Thoracic aorta (tissue), 2 donors: Measurements from ENCODE around the gene ZC3H18. TPM values are rescaled to one million over a fixed set of nuclear protein-coding genes. Genes with fewer than 3 reads are reported as not detected.

Source experiments
- ATAC-seq: fragments of 150-250 bp; one replicate; pipeline ENCODE4 v1.8.0; 2017; ENCODE audit warnings: low read depth; ENCODE audit not compliant: insufficient number of reproducible peaks, low FRiP score
- DNase-seq: peaks from one replicate; pipeline ENCODE4 v3.0.0-alpha.2; 2020; ENCODE audit warnings: low spot score
- H3K27ac ChIP-seq, 2 donors: fragments of 200-600 bp; sonication (generic); 1 replicate in 1 of 2; 2 replicates in 1 of 2; pipeline ENCODE4 v1.5.1; 2016; ENCODE audit warnings: mild to moderate bottlenecking in 2 of 2, moderate library complexity in 2 of 2
- H3K27me3 ChIP-seq: fragments of 200-600 bp; sonication (generic); replicated peaks from 2 replicates; pipeline ENCODE4 v1.6.0; 2016; ENCODE audit warnings: mild to moderate bottlenecking; ENCODE audit not compliant: insufficient read depth
- H3K36me3 ChIP-seq: fragments of 200-600 bp; sonication (generic); one replicate; pipeline ENCODE4 v1.5.1; 2016
- H3K4me1 ChIP-seq, 2 donors: fragments of 200-600 bp; sonication (generic); 1 replicate in 1 of 2; 2 replicates in 1 of 2; pipeline versions ENCODE4 v1.5.1 to v1.6.0; 2016; ENCODE audit warnings: low read depth in 2 of 2, mild to moderate bottlenecking in 1 of 2; ENCODE audit not compliant: control insufficient read depth in 1 of 2
- H3K4me3 ChIP-seq: fragments of 200-600 bp; sonication (generic); 2 replicates; pipeline ENCODE4 v1.5.1; 2016; ENCODE audit warnings: mild to moderate bottlenecking
- H3K9me3 ChIP-seq: fragments of 200-600 bp; sonication (generic); 2 replicates; pipeline ENCODE4 v1.5.1; 2016
- total RNA-seq, 2 donors: library from RNA; depleted of rRNA; stranded (reverse); fragments of >200 nt; gene quantifications; one replicate each; pipeline versions ENCODE4 v1.1.0 to v1.2.3, GENCODE V29; 2016
- TF ChIP-seq, protein P1 (sequence below): fragments of 200-600 bp; sonication (generic); IDR thresholded peaks from one replicate; pipeline ENCODE4 v1.5.1; 2019; ENCODE audit warnings: antibody characterized with exemption

Gene ZC3H18
- total RNA-seq, 2 donors from 2014 or later: 21.8 to 30.3 TPM

DNA sequence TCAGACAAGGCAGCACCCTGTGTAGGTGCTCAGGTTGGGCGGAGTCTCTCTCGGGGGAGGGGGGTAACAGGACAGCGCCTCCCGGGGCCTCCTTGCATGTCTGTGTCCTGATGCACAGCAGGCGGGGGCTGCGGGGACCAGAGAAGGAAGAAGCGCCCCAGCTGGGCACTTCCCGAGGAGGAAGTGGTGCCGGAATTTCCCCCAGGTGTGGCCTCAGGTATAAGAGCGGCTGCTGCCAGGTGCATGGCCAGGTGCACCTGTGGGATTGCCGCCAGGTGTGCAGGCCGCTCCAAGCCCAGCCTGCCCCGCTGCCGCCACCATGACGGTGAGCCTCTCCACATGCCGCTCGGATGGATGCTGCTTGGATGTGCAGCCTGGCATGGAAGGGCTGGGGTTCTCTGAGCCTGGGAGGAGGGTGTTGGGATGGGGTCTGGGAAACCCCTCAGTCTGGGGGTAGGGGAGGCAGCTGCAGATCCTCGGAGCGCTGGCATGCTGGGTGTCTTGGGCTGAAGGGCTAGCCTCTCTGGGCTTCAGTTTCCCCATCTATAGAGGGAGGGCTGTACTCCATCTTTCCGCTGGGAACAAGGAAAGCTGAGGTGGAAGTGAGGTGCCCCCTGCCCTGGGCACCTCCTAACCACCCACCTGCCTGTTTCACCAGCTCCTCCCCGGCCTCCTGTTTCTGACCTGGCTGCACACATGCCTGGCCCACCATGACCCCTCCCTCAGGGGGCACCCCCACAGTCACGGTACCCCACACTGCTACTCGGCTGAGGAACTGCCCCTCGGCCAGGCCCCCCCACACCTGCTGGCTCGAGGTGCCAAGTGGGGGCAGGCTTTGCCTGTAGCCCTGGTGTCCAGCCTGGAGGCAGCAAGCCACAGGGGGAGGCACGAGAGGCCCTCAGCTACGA lies 68.4 kb downstream of the ZC3H18 start, which contains the start of gene IL17C:
IL17C (plus strand) TSS at position 250 of the 908 bp plus-strand sequence; CDS start at position 320, 70 bp downstream.
- peaks cover 7% of the 10 kb centered on the region for H3K27me3 ChIP-seq
- ATAC-seq (no peak), DNase-seq (no peak)
- H3K4me1 ChIP-seq: peaks cover 0 to 10% of the 10 kb centered on the region in 2 donors
- no peak within 1 kb of the TSS for H3K27ac ChIP-seq
- H3K9me3 ChIP-seq: no peaks in the 10 kb centered on the region
- TF ChIP-seq, protein P1, sequence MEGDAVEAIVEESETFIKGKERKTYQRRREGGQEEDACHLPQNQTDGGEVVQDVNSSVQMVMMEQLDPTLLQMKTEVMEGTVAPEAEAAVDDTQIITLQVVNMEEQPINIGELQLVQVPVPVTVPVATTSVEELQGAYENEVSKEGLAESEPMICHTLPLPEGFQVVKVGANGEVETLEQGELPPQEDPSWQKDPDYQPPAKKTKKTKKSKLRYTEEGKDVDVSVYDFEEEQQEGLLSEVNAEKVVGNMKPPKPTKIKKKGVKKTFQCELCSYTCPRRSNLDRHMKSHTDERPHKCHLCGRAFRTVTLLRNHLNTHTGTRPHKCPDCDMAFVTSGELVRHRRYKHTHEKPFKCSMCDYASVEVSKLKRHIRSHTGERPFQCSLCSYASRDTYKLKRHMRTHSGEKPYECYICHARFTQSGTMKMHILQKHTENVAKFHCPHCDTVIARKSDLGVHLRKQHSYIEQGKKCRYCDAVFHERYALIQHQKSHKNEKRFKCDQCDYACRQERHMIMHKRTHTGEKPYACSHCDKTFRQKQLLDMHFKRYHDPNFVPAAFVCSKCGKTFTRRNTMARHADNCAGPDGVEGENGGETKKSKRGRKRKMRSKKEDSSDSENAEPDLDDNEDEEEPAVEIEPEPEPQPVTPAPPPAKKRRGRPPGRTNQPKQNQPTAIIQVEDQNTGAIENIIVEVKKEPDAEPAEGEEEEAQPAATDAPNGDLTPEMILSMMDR: no peak
- H3K36me3 ChIP-seq: no peaks in the 10 kb centered on the region
- no peak within 1 kb of the TSS for H3K4me3 ChIP-seq

DNA sequence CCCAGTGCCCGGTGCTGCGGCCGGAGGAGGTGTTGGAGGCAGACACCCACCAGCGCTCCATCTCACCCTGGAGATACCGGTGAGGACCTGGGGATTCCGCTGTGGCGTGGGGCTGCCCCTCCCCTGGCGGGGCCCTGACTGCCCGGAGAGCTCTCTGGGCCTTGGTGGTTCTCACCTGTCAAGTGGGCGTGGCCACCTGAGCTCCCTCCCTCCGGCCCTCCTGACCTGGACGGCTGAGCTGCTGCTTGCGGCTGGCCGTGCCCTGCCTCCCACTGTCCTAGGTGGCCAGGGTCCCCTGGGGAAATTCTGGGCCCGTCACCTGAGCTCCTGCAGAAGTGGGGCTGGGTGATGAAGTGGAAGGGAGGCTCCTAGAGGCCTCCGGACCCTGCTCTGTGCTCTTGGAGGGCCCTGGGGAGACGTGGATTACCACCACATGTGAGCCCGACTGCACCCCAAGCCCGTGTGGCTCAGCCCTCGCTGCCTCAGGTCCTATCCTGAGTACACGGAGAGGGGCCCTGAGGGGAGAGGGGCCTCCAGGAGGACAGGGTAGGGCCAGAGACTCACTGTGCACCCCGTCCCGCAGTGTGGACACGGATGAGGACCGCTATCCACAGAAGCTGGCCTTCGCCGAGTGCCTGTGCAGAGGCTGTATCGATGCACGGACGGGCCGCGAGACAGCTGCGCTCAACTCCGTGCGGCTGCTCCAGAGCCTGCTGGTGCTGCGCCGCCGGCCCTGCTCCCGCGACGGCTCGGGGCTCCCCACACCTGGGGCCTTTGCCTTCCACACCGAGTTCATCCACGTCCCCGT lies 69.2 kb downstream of the ZC3H18 start:
- ATAC-seq (no peak), DNase-seq (no peak)
- Histone ChIP-seq H3K27ac (no peak overlapping the region), H3K27me3 (peaks cover 7% of the 10 kb centered on the region), H3K9me3 (no peaks in the 10 kb centered on the region), H3K4me3 (no peak overlapping the region), H3K4me1 (peaks cover 0 to 6% of the 10 kb centered on the region in 2 donors), H3K36me3 (no peaks in the 10 kb centered on the region)
- TF ChIP-seq, protein P1: no peak

DNA sequence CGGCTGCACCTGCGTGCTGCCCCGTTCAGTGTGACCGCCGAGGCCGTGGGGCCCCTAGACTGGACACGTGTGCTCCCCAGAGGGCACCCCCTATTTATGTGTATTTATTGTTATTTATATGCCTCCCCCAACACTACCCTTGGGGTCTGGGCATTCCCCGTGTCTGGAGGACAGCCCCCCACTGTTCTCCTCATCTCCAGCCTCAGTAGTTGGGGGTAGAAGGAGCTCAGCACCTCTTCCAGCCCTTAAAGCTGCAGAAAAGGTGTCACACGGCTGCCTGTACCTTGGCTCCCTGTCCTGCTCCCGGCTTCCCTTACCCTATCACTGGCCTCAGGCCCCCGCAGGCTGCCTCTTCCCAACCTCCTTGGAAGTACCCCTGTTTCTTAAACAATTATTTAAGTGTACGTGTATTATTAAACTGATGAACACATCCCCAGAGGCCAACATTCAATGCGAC lies 69.9 kb downstream of the ZC3H18 start:
- no peaks in the 10 kb centered on the region for H3K36me3 ChIP-seq
- TF ChIP-seq, protein P1: no peak
- H3K27ac ChIP-seq: no peak overlapping the region
- ATAC-seq (no peak), DNase-seq (no peak)
- no peaks in the 10 kb centered on the region for H3K4me1 ChIP-seq
- no peak overlapping the region for H3K4me3 ChIP-seq
- H3K27me3 ChIP-seq: peaks cover 7% of the 10 kb centered on the region
- no peaks in the 10 kb centered on the region for H3K9me3 ChIP-seq

DNA sequence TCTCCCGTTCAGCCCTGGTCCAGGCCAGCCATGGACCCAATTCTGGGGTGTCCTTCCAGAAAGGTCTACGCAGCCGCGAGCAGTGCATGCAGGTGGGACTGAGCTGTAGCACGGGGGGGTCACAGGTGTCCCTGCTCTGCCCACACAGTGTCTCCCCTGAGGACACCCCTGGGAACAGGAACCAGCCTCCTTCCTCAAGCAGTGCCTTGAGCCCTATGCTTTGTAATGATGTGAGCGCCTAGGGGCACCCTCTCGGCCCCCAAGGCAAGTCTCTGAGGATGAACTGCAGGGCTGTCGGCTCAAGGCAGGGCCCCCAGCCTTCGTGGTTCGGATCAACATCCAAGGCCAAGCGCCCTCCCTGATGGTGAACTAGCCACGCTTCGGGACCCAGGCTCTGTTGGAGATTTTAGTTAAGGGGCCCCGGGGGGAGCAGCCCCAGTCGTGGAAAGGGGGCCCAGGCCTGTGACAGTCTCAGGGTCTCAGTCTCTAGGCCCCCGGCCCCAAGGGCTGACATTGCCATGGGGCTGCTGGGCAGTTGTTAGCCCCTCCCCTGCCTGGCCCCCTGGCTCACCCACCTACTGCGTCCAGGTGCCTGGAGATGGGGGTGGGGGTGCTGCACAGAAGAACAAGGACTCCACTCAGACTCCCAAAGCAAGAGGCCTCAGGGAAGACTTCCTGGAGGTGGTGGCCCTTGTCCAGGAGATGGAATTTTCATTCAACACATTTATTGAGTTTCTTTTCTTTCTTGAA lies 70.5 kb downstream of the ZC3H18 start:
- Histone ChIP-seq H3K27ac (no peak overlapping the region), H3K4me1 (no peaks in the 10 kb centered on the region), H3K4me3 (no peak overlapping the region), H3K36me3 (no peaks in the 10 kb centered on the region), H3K9me3 (no peaks in the 10 kb centered on the region), H3K27me3 (peaks cover 7% of the 10 kb centered on the region)
- ATAC-seq (no peak), DNase-seq (no peak)
- TF ChIP-seq, protein P1: no peak
